GM13976 (cell line): ENCODE measurements around the gene PNKD.

Experiments used
- DNase-seq: peaks from one replicate; pipeline ENCODE4 v3.0.0; 2012; ENCODE audit warnings: low spot score
- in situ Hi-C: fragments of 300-500 bp; cut with MboI; formaldehyde crosslinking; loops from one replicate; pipeline ENCODE4 v1.12.0; 2022; ENCODE audit warnings: low sequenced_read_pairs, mixed read lengths, inconsistent platforms; ENCODE audit not compliant: unreplicated experiment
- TF ChIP-seq, protein P1 (sequence below): IDR thresholded peaks from 2 replicates; pipeline ENCODE4 v1.5.1; 2012; ENCODE audit warnings: borderline replicate concordance, mild to moderate bottlenecking; ENCODE audit not compliant: insufficient read depth; ENCODE audit errors: extremely low read depth, missing control alignments, control extremely low read depth

Gene PNKD

DNA sequence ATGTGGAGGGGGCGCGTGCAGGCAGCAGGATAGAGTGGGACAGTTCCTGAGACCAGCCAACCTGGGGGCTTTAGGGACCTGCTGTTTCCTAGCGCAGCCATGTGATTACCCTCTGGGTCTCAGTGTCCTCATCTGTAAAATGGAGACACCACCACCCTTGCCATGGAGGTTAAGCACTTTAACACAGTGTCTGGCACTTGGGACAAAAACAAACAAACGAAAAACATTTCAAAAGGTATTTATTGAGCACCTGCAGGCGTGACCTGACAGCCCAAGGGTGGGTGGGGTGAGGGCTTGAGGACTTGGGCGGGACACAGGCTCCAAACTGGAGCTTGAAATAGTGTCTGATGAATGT, 124.7 kb downstream of the PNKD start:
- DNase-seq, result no peak
- in situ Hi-C loops, result no loop called here
- TF ChIP-seq, protein P1, sequence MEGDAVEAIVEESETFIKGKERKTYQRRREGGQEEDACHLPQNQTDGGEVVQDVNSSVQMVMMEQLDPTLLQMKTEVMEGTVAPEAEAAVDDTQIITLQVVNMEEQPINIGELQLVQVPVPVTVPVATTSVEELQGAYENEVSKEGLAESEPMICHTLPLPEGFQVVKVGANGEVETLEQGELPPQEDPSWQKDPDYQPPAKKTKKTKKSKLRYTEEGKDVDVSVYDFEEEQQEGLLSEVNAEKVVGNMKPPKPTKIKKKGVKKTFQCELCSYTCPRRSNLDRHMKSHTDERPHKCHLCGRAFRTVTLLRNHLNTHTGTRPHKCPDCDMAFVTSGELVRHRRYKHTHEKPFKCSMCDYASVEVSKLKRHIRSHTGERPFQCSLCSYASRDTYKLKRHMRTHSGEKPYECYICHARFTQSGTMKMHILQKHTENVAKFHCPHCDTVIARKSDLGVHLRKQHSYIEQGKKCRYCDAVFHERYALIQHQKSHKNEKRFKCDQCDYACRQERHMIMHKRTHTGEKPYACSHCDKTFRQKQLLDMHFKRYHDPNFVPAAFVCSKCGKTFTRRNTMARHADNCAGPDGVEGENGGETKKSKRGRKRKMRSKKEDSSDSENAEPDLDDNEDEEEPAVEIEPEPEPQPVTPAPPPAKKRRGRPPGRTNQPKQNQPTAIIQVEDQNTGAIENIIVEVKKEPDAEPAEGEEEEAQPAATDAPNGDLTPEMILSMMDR, result no peak

DNA sequence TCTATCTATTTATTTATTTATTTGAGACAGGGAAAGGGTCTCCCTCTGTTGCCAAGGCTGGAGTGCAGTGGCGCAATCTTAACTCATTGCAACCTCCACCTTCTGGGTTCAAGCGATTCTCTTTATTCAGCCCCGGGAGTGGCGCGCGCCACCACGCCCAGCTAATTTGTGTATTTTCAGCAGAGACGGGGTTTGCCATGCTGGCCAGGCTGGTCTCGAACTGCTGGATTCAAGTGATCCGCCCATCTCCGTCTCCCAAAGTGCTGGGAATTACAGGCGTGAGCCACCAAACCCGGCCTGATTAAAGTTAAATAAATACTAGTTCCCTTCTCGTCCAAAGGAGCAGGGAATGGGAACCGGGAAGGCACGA, 125.1 kb downstream of the PNKD start:
- DNase-seq, result no peak
- in situ Hi-C loops, result no loop called here

DNA sequence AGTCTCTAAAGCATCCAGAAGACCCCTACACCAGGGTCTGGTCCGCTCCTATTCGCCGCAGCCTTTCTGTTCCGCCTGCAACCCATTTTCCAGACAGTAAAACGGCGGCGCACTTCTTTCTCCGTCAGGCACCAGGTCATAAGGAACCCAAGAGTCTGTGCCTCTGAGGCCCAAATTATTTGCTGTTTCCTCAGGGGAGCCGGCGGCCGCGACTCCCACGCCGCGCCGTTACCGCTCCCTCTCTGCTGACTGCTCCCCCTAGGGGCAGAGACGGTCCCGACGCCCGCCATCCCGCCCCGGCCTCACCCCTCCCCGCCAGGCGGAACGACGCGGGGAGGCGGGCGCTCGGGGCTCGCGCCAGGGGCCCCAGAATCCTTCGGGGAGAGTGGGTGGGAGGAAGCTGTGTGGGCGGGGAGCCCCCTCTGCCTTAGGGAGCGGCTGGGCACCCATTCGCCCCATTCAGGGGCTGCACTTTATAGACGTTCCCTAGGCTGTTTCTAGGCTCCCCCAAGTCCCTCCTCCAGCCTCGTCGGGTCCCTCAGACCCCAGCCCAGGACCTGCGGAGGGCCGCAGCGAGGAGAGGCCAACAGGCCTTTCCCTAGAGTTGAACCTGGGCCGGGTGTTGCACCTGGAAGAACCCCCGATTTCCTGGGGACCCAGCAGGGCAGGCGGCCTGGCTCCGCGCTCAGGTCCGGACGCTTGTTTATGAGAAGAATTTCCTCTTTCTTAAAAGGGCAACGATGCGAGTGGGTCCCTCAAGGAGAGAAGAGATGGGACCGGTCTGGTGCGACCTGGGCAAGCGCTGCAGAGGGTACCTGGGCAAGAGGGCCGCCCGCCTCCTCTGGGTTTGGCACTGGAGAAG, 125.7 kb downstream of the PNKD start:
- DNase-seq, result peak; percentile 93
- in situ Hi-C loops, result no loop called here
- TF ChIP-seq, protein P1, result peak; percentile 82

More for the DNA sequence above, 125.1 kb downstream of the PNKD start:
- TF ChIP-seq, protein P1, result no peak
